ENCODE results near the gene MAB21L4.

- TF ChIP-seq POLR2A (IDR thresholded peaks at IDR 0.05) (no peak), CTCF (IDR thresholded peaks at IDR 0.05) (no peak)
Observed at GRCh38 chr2:240933048-240933965, 37.4 kb upstream of the MAB21L4 start.
